ENCODE measurements around the gene LAT.
"Not testable (repeated sequence)": the region's sequence is repeated elsewhere in the genome, so short reads cannot be mapped to it uniquely, and the experiment has no call there.

LAT gene

DNA sequence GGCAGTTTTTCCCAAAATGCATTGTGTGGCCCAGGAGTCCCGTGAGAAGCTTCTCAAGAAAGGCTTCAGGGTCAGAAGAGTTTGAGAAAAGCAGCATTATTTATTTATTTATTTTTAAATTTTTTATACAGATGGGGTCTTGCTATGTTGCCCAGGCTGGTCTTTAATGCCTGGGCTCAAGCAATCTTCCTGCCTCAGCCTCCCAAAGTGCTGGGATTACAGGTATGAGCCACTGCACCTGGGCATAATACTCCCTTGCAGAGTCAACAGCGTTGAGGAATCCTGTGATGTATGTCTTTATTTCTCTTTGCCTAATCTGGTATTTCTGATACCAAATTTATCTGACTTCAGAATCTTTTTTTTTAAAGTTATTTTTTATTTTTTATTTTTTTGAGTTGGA lies 15.2 kb downstream of the LAT start:
- H3K9me3 ChIP-seq (ENCODE audit: insufficient read depth, low read depth, low read length): no peaks in the 10 kb centered on the region
- no peaks in the 10 kb centered on the region for H3K27me3 ChIP-seq (ENCODE audit: insufficient read depth, low read length, poor library complexity, severe bottlenecking)
- H2AFZ ChIP-seq (ENCODE audit: low read length): 0 out of 2 replicates have a peak overlapping the region, but pooled peaks have one; percentile 59
- TF ChIP-seq, protein P1, sequence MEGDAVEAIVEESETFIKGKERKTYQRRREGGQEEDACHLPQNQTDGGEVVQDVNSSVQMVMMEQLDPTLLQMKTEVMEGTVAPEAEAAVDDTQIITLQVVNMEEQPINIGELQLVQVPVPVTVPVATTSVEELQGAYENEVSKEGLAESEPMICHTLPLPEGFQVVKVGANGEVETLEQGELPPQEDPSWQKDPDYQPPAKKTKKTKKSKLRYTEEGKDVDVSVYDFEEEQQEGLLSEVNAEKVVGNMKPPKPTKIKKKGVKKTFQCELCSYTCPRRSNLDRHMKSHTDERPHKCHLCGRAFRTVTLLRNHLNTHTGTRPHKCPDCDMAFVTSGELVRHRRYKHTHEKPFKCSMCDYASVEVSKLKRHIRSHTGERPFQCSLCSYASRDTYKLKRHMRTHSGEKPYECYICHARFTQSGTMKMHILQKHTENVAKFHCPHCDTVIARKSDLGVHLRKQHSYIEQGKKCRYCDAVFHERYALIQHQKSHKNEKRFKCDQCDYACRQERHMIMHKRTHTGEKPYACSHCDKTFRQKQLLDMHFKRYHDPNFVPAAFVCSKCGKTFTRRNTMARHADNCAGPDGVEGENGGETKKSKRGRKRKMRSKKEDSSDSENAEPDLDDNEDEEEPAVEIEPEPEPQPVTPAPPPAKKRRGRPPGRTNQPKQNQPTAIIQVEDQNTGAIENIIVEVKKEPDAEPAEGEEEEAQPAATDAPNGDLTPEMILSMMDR (conservative IDR thresholded peaks at IDR 0.05; ENCODE audit: low read length): no peak
- TF ChIP-seq EZH2phosphoT487 (IDR thresholded peaks at IDR 0.05; ENCODE audit: borderline replicate concordance): no peak
- H3F3A ChIP-seq (ENCODE audit: low read depth): no peaks in the 10 kb centered on the region
- no peaks in the 10 kb centered on the region for H3K79me2 ChIP-seq (ENCODE audit: insufficient read depth, low read length)
- H3K9me2 ChIP-seq (replicated peaks; ENCODE audit: low read depth, low read length): no peaks in the 10 kb centered on the region
- no peaks in the 10 kb centered on the region for H3K4me1 ChIP-seq (ENCODE audit: insufficient read depth, low read length, poor library complexity, severe bottlenecking)
- H3K4me3 ChIP-seq (ENCODE audit: low read length, poor library complexity, severe bottlenecking): no peak overlapping the region
- H3K4me2 ChIP-seq (ENCODE audit: low read depth, low read length, poor library complexity, severe bottlenecking): no peak overlapping the region
- H3K36me3 ChIP-seq (ENCODE audit: insufficient read depth, low read length): no peaks in the 10 kb centered on the region
- H3K9ac ChIP-seq (ENCODE audit: low read depth, low read length, poor library complexity, severe bottlenecking): no peak overlapping the region
- no peaks in the 10 kb centered on the region for H4K20me1 ChIP-seq (ENCODE audit: insufficient read depth, low read length, poor library complexity, severe bottlenecking)

GRCh38 chr16:29004496-29005139 lies 19.8 kb downstream of the LAT start:
- H4K20me1 ChIP-seq (ENCODE audit: insufficient read depth, low read length, poor library complexity, severe bottlenecking); H3K4me2 ChIP-seq (ENCODE audit: low read depth, low read length, poor library complexity, severe bottlenecking); H3K27me3 ChIP-seq (ENCODE audit: insufficient read depth, low read length, poor library complexity, severe bottlenecking); H3K4me3 ChIP-seq (ENCODE audit: low read length, poor library complexity, severe bottlenecking); H3K9ac ChIP-seq (ENCODE audit: low read depth, low read length, poor library complexity, severe bottlenecking); H3K9me2 ChIP-seq (replicated peaks; ENCODE audit: low read depth, low read length); H3F3A ChIP-seq (ENCODE audit: low read depth); H3K9me3 ChIP-seq (ENCODE audit: insufficient read depth, low read depth, low read length); H3K36me3 ChIP-seq (ENCODE audit: insufficient read depth, low read length); H3K79me2 ChIP-seq (ENCODE audit: insufficient read depth, low read length); H2AFZ ChIP-seq (ENCODE audit: low read length): not testable (repeated sequence)
- H3K4me1 ChIP-seq (ENCODE audit: insufficient read depth, low read length, poor library complexity, severe bottlenecking): peaks cover 14% of the 10 kb centered on the region

GRCh38 chr16:29007730-29008593 lies 23.1 kb downstream of the LAT start:
- no peaks in the 10 kb centered on the region for H3K9me3 ChIP-seq (ENCODE audit: insufficient read depth, low read depth, low read length)
- peaks cover 23% of the 10 kb centered on the region for H3K4me1 ChIP-seq (ENCODE audit: insufficient read depth, low read length, poor library complexity, severe bottlenecking)
- H3K27me3 ChIP-seq (ENCODE audit: insufficient read depth, low read length, poor library complexity, severe bottlenecking): no peaks in the 10 kb centered on the region

More at GRCh38 chr16:29007730-29008593, 23.1 kb downstream of the LAT start:
- no peak overlapping the region for H3K9ac ChIP-seq (ENCODE audit: low read depth, low read length, poor library complexity, severe bottlenecking)
- TF ChIP-seq EZH2phosphoT487 (IDR thresholded peaks at IDR 0.05; ENCODE audit: borderline replicate concordance): no peak
- TF ChIP-seq, protein P1 (conservative IDR thresholded peaks at IDR 0.05; ENCODE audit: low read length): no peak
- H3K4me3 ChIP-seq (ENCODE audit: low read length, poor library complexity, severe bottlenecking): no peak overlapping the region
- H3F3A ChIP-seq (ENCODE audit: low read depth): no peaks in the 10 kb centered on the region
- no peaks in the 10 kb centered on the region for H3K79me2 ChIP-seq (ENCODE audit: insufficient read depth, low read length)
- no peaks in the 10 kb centered on the region for H4K20me1 ChIP-seq (ENCODE audit: insufficient read depth, low read length, poor library complexity, severe bottlenecking)
- H3K9me2 ChIP-seq (replicated peaks; ENCODE audit: low read depth, low read length): no peaks in the 10 kb centered on the region
- no peak overlapping the region for H2AFZ ChIP-seq (ENCODE audit: low read length)
- H3K36me3 ChIP-seq (ENCODE audit: insufficient read depth, low read length): no peaks in the 10 kb centered on the region
- peak overlapping the region; percentile 2 for H3K4me2 ChIP-seq (ENCODE audit: low read depth, low read length, poor library complexity, severe bottlenecking)
